Prostate gland (tissue), 2 donors: ENCODE data around the gene ZNF227. TPM values are rescaled to one million over a fixed set of nuclear protein-coding genes. Genes with fewer than 3 reads are reported as not detected.

Experiments
- DNase-seq: peaks from one replicate; pipeline ENCODE4 v3.0.0-alpha.2; 2019; ENCODE audit warnings: low spot score
- H3K27ac ChIP-seq, 2 donors: fragments of 200-600 bp; sonication (generic); 2 replicates each; pipeline ENCODE4 v1.5.1; 2017 to 2019
- H3K27me3 ChIP-seq: fragments of 200-600 bp; sonication (generic); replicated peaks from 2 replicates; pipeline ENCODE4 v1.5.1; 2019; ENCODE audit not compliant: insufficient read depth
- H3K36me3 ChIP-seq, 2 donors: fragments of 200-600 bp; sonication (generic); 1 replicate in 1 of 2; 2 replicates in 1 of 2; pipeline versions ENCODE4 v1.5.1 to v1.8.1; 2017 to 2019
- H3K4me1 ChIP-seq: fragments of 200-600 bp; sonication (generic); replicated peaks from 2 replicates; pipeline ENCODE4 v1.5.1; 2019
- H3K4me3 ChIP-seq, 2 donors: fragments of 200-600 bp; sonication (generic); 2 replicates each; pipeline ENCODE4 v1.5.1; 2017 to 2019
- H3K9me3 ChIP-seq: fragments of 200-600 bp; sonication (generic); 2 replicates; pipeline ENCODE4 v1.5.1; 2017
- POLR2A ChIP-seq: fragments of 450-650 bp; IDR thresholded peaks from one replicate; pipeline ENCODE4 v1.6.1; 2016; ENCODE audit warnings: antibody characterized with exemption, mild to moderate bottlenecking
- POLR2AphosphoS5 ChIP-seq: sonication (generic); formaldehyde crosslinking; IDR thresholded peaks from one replicate; pipeline ENCODE4 v1.6.1; 2017; ENCODE audit warnings: antibody characterized with exemption
- WGBS: methylation state at CpG from one replicate; pipeline ENCODE4 v1.1.5; 2018; 5-methylcytosine and 5-hydroxymethylcytosine counted together
- intact Hi-C: fragments of 100-400 bp; cut with DNase I; formaldehyde crosslinking; loops from one replicate; pipeline ENCODE4 v1.14.2; 2022
- total RNA-seq, 2 donors: library from RNA; depleted of rRNA; stranded (reverse); fragments of >200 nt; gene quantifications; one replicate each; pipeline ENCODE4 v1.1.0, GENCODE V29; 2016
- TF ChIP-seq, protein P1 (sequence below), 4 experiments: fragments of 200-600 bp in 2 of 4; fragments of 450-650 bp in 2 of 4; sonication (generic) in 2 of 4; IDR thresholded peaks; 1 replicate in 3 of 4; 2 replicates in 1 of 4; pipeline ENCODE4 v1.5.1; 2016 to 2019; ENCODE audit warnings: antibody characterized with exemption in 4 of 4, mild to moderate bottlenecking in 2 of 4, moderate library complexity in 2 of 4

Gene ZNF227
- total RNA-seq, 2 donors from 2014 or later, result 17.0 to 26.4 TPM

DNA sequence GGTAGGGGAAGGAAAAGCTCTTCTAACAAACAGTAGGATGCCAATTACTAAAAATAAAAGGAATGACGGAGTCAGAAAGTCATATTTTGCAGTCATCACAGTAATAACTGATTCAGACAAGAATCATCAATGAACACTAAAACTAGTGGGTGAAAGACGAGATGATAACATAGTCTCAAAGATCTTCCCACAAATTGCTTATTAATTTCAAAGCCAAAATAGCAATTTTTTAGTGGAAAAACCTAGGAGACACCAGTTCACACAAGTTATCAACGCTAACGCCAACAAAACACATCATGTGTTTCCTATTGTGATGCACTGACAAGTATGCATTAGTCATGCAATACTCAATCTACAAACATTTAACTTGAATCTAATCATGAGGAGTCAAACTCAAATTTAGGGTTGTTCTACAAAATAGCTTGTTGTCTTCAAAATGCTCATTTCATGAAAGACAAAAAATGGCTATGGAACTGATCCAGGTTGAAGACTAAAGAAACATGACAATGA lies 65.9 kb downstream of the ZNF227 start:
- H3K36me3 ChIP-seq, result peaks cover 0 to 6% of the 10 kb centered on the region in 2 donors
- H3K27me3 ChIP-seq, result no peaks in the 10 kb centered on the region
- DNase-seq, result no peak
- no peak overlapping the region for H3K27ac ChIP-seq
- no peaks in the 10 kb centered on the region for H3K4me1 ChIP-seq
- TF ChIP-seq POLR2AphosphoS5, result no peak
- no peak for TF ChIP-seq POLR2A
- TF ChIP-seq, protein P1, sequence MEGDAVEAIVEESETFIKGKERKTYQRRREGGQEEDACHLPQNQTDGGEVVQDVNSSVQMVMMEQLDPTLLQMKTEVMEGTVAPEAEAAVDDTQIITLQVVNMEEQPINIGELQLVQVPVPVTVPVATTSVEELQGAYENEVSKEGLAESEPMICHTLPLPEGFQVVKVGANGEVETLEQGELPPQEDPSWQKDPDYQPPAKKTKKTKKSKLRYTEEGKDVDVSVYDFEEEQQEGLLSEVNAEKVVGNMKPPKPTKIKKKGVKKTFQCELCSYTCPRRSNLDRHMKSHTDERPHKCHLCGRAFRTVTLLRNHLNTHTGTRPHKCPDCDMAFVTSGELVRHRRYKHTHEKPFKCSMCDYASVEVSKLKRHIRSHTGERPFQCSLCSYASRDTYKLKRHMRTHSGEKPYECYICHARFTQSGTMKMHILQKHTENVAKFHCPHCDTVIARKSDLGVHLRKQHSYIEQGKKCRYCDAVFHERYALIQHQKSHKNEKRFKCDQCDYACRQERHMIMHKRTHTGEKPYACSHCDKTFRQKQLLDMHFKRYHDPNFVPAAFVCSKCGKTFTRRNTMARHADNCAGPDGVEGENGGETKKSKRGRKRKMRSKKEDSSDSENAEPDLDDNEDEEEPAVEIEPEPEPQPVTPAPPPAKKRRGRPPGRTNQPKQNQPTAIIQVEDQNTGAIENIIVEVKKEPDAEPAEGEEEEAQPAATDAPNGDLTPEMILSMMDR (IDR thresholded peaks at IDR 0.05), result no peak
- no peak overlapping the region for H3K4me3 ChIP-seq
- H3K9me3 ChIP-seq, result no peaks in the 10 kb centered on the region
- intact Hi-C loops, result no loop called here
- 90% methylated on average over 4 of the region's 4 CpGs for WGBS

DNA sequence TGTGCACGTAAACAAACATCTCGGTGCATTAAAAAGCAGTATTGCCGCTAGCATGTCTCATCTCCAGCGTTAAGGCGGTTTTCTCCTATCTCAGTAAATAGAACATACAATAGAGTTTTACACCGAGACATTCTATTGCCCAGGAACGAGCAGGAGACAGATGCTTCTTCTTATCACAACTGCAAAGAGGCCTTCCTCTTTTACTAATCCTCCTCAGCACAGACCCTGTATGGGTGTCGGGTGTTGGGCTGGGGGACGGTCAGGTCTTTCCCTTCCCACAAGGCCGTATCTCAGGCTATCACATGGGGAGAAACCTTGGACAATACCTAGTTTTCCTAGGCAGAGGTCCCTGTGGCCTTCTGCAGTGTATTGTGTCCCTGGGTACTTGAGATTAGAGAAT lies 68.6 kb downstream of the ZNF227 start:
- Histone ChIP-seq H3K4me3 (no peak overlapping the region), H3K27me3 (no peaks in the 10 kb centered on the region), H3K9me3 (no peaks in the 10 kb centered on the region), H3K36me3 (no peaks in the 10 kb centered on the region), H3K27ac (no peak overlapping the region), H3K4me1 (no peaks in the 10 kb centered on the region)
- intact Hi-C loops, result no loop called here
- 56% methylated on average over 10 of the region's 10 CpGs for WGBS
- TF ChIP-seq POLR2A, result no peak
- TF ChIP-seq, protein P1 (IDR thresholded peaks at IDR 0.05), result no peak
- TF ChIP-seq POLR2AphosphoS5, result no peak
- no peak for DNase-seq

DNA sequence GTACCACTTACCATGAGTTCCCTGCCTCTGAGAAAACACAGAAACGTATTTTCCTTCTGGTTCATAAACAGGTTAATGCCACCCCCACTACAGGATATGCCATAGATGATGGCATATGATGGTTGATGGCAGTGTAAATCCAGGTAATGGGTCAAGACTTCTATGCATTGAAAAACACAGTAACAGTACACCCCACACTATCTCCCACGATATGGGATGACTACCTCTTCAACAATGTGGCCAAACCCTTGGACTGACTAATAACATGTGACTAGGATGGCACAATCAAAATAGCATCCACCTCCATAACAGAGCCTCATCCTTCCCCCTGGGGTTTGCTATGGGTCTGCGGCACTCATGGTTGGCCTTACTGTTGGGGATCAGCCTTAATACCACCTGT lies 70.5 kb downstream of the ZNF227 start:
- Histone ChIP-seq H3K4me3 (no peak overlapping the region), H3K36me3 (peaks cover 5 to 8% of the 10 kb centered on the region in 2 donors), H3K27ac (no peak overlapping the region), H3K9me3 (no peaks in the 10 kb centered on the region), H3K4me1 (no peaks in the 10 kb centered on the region), H3K27me3 (no peaks in the 10 kb centered on the region)
- 86% methylated on average over 3 of the region's 3 CpGs for WGBS
- no peak for DNase-seq
- TF ChIP-seq POLR2AphosphoS5, result no peak
- TF ChIP-seq, protein P1 (IDR thresholded peaks at IDR 0.05), result no peak
- no peak for TF ChIP-seq POLR2A
- intact Hi-C loops, result no loop called here

DNA sequence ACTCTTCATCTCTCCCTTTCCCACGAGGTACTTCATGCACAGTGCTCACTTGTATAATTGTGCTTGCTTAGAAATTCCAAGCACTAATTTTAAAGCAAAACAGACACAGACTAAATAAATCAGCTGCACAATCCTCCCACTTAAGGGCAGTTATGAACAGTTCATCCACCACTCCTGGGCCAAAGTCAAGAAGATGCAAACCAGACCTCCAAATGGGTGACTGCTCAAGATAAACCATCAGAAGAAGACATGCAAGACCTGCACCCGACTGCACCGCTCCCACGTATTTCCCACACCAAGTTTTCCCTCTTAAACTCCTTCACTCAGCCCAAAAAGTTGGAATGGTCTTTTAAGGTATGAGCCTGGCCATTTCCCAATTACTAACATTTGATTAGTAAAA lies 72.6 kb downstream of the ZNF227 start:
- Histone ChIP-seq H3K27ac (no peak overlapping the region), H3K27me3 (no peaks in the 10 kb centered on the region), H3K4me3 (no peak overlapping the region), H3K9me3 (no peaks in the 10 kb centered on the region), H3K36me3 (peaks cover 15 to 19% of the 10 kb centered on the region in 2 donors), H3K4me1 (no peaks in the 10 kb centered on the region)
- intact Hi-C loops, result no loop called here
- DNase-seq, result no peak
- no peak for TF ChIP-seq POLR2A
- no peak for TF ChIP-seq POLR2AphosphoS5
- TF ChIP-seq, protein P1 (IDR thresholded peaks at IDR 0.05), result no peak
- WGBS, result 92% methylated on average over 4 of the region's 4 CpGs

Other genes starting within 250 kb of the ZNF227 start
- 1 to 10 TPM; 8.0 to 9.9 TPM for gene ZNF155, start 228.3 kb upstream of the ZNF227 start, total RNA-seq
- gene ZNF230, start 209.6 kb upstream of the ZNF227 start, total RNA-seq, result 1 to 10 TPM; 2.6 to 3.5 TPM
- gene ZNF222, start 187.2 kb upstream of the ZNF227 start, total RNA-seq, result 1 to 10 TPM; 3.7 to 6.1 TPM
- gene ZNF223, start 160.5 kb upstream of the ZNF227 start, total RNA-seq, result 10 to 100 TPM in 1 of 2 donors, 1 to 10 TPM in 1; 9.1 to 10.6 TPM
- 1 to 10 TPM; 1.3 to 1.8 TPM for gene ZNF284, start 140.4 kb upstream of the ZNF227 start, total RNA-seq
- gene ZNF224, start 118.2 kb upstream of the ZNF227 start, total RNA-seq, result 10 to 100 TPM; 15.7 to 27.4 TPM
- gene ZNF225, start 99.1 kb upstream of the ZNF227 start, total RNA-seq, result 1 to 10 TPM; 3.0 to 4.9 TPM
- 1 to 10 TPM; 5.6 to 7.0 TPM for gene ZNF234, start 71.0 kb upstream of the ZNF227 start, total RNA-seq
- 10 to 100 TPM; 35.9 to 48.4 TPM for gene ZNF226, start 47.4 kb upstream of the ZNF227 start, total RNA-seq
- 1 to 10 TPM; 2.6 to 2.8 TPM for gene ZNF233, start 47.4 kb downstream of the ZNF227 start, total RNA-seq
- gene ZNF235, start 92.5 kb downstream of the ZNF227 start, total RNA-seq, result 10 to 100 TPM in 1 of 2 donors, 1 to 10 TPM in 1; 6.2 to 13.1 TPM
- gene ZNF112, start 144.1 kb downstream of the ZNF227 start, total RNA-seq, result 1 to 10 TPM; 7.1 to 7.3 TPM
- gene ZNF285, start 189.1 kb downstream of the ZNF227 start, total RNA-seq, result 1 to 10 TPM; 2.3 to 5.4 TPM
- gene ZNF229, start 235.9 kb downstream of the ZNF227 start, total RNA-seq, result 1 to 10 TPM; 6.1 to 7.0 TPM